ENCODE measurements around the gene ST6GALNAC6. TPM values are rescaled to one million over a fixed set of nuclear protein-coding genes. Genes with fewer than 3 reads are reported as not detected.

The ST6GALNAC6 gene
- 35.3 and 35.7 TPM in 2 replicates for total RNA-seq (2012; rRNA removed)
- polyA plus RNA-seq (2012; rRNA removed) = 47.6 and 48.6 TPM in 2 replicates
- polyA plus RNA-seq (2012; cell fraction: cytosol; rRNA removed) = 41.6 and 60.0 TPM in 2 replicates
- 105 and 190 TPM in 2 replicates for polyA plus RNA-seq (2012; cell fraction: nucleus; rRNA removed; ENCODE audit: low replicate concordance)
- Bru-seq, nascent RNA = percentile 42 among the genes with signal in this experiment
- BruChase-seq, experiment 1, labeled RNA remaining after a 6-hour chase = percentile 53 among the genes with signal in this experiment
- percentile 52 among the genes with signal in this experiment for BruChase-seq, experiment 2, labeled RNA remaining after a 2-hour chase
- long read RNA-seq, transcript ST6GALNAC6-205 (7 exons, 2,460 nt) = minor isoform, 30 of 124 reads
- long read RNA-seq, transcript ST6GALNAC6-204 (6 exons, 2,406 nt) = major isoform, 66 of 124 reads
- long read RNA-seq, transcript ST6GALNAC6-212 (7 exons, 2,357 nt) = minor isoform, 5 of 124 reads
- long read RNA-seq, partial matches to known transcripts = 12 of 124 reads
- long read RNA-seq, other reads (novel, unspliced or antisense) = 4 of 124 reads

- ChIA-PET CTCF (interaction anchor here (0.5 to 1.2 kb wide), 2 partner anchors 107 to 165 kb away, joined by 3 to 4 read pairs; partner anchors contain the start of gene TOR2A), POLR2A (ENCODE audit: unreplicated experiment) (no interaction called here)
- Histone ChIP-seq H3K36me3 (ENCODE audit: control insufficient read depth, insufficient read depth, low read length) (peaks cover 19% of the 10 kb centered on the region), H2AK9ac (replicated peaks; ENCODE audit: low read depth, low read length, poor library complexity) (peak within 1 kb of the TSS; percentile 88), H3K27me3 (ENCODE audit: control insufficient read depth, insufficient read depth, low read length) (no peaks in the 10 kb centered on the region), H3K23ac (ENCODE audit: low read depth, low read length) (peak within 1 kb of the TSS; percentile 91), H2BK5ac (ENCODE audit: low read depth, low read length, poor library complexity, severe bottlenecking) (peak within 1 kb of the TSS; percentile 89), H4K91ac (ENCODE audit: insufficient read depth, low read depth, low read length) (peak within 1 kb of the TSS; percentile 68), H3K14ac (replicated peaks; ENCODE audit: low read depth, low read length) (peak within 1 kb of the TSS; percentile 85), H3K4me2 (ENCODE audit: low read depth, low read length) (peak within 1 kb of the TSS; percentile 97), H4K20me1 (ENCODE audit: insufficient read depth, low read length) (peaks cover 27% of the 10 kb centered on the region), H3K4ac (ENCODE audit: low read depth, low read length) (peak within 1 kb of the TSS; percentile 90), H3K4me1 (ENCODE audit: control insufficient read depth, insufficient read depth, low read length) (peaks cover 30% of the 10 kb centered on the region), H3K9me1 (ENCODE audit: insufficient read depth, low read length) (peaks cover 16% of the 10 kb centered on the region), H3K27ac (ENCODE audit: insufficient read depth, low read length) (peak within 1 kb of the TSS; percentile 95), H2BK20ac (ENCODE audit: low read depth, low read length) (peak within 1 kb of the TSS; percentile 80), H3K9ac (ENCODE audit: low read depth, low read length) (peak within 1 kb of the TSS; percentile 91), H2BK15ac (ENCODE audit: low read depth, low read length) (peak within 1 kb of the TSS; percentile 92; the same call in 1 of the 3 replicates), H3K4me3 (ENCODE audit: insufficient read depth, low read depth, low read length) (peak within 1 kb of the TSS; percentile 98), H2AFZ (replicated peaks; ENCODE audit: low read length, poor library complexity) (peak within 1 kb of the TSS; percentile 91), H4K5ac (ENCODE audit: low read depth, low read length) (peak within 1 kb of the TSS; percentile 55), H3K79me1 (ENCODE audit: low read depth in 1 of 2, low read length in 2 of 2) (peaks cover 19 to 50% of the 10 kb centered on the region in 2 experiments; a peak in 3 of 4 replicates), H2BK120ac (ENCODE audit: low read depth, low read length) (peak within 1 kb of the TSS; percentile 81), H3K18ac (ENCODE audit: low read depth, low read length) (peak within 1 kb of the TSS; percentile 90), H4K8ac (ENCODE audit: low read depth in 2 of 2, low read length in 2 of 2) (peak within 1 kb of the TSS; percentile 93 to 95), H3K9me3 (ENCODE audit: control insufficient read depth, insufficient read depth, low read length) (no peaks in the 10 kb centered on the region), H3K56ac (ENCODE audit: extremely low read depth, insufficient read depth, low read length) (peak within 1 kb of the TSS; percentile 84), H2AK5ac (ENCODE audit: low read depth, low read length) (peak within 1 kb of the TSS; percentile 90)
- no TSS peak for BruUV-seq (replicated peaks)
- TF ChIP-seq MAZ (IDR thresholded peaks at IDR 0.05; ENCODE audit: borderline replicate concordance, low read depth, low read length) (peak; percentile 74; the same call in 1 of the 2 replicates), MXI1 (IDR thresholded peaks at IDR 0.05; ENCODE audit: borderline replicate concordance, low read depth, low read length) (peak; percentile 46; the same call in 1 of the 2 replicates), ELK1 (IDR thresholded peaks at IDR 0.05; ENCODE audit: borderline replicate concordance, low read depth, low read length) (no peak)
- intact Hi-C loops (cut with micrococcal nuclease) (no loop called here), dilution Hi-C loops (cut with HindIII; ENCODE audit: low sequenced_read_pairs, unreplicated experiment) (no loop called here), in situ Hi-C loops (cut with MboI; ENCODE audit: low sequenced_read_pairs) (no loop called here)
- DNase-seq (peak; percentile 68), ATAC-seq (ENCODE audit: low read depth) (peak; percentile 83)
- 2% methylated on average over 30 of the region's 89 CpGs; no CpG with 5 or more reads in 1 of the 2 experiments for WGBS, 2 experiments (ENCODE audit: extremely low coverage in 2 of 2, insufficient read length in 1 of 2)
Measured at GRCh38 chr9:127899128-127899943, at the start of gene ST6GALNAC6. TSS of gene ST6GALNAC6 (minus strand) at chr9:127899603. CDS start at chr9:127897981, 1,622 bp downstream.

All from IMR-90 (cell line).